GM12874 (cell line): ENCODE results near the gene CPSF3.

Source experiments
- TF ChIP-seq, protein P1 (sequence below): IDR thresholded peaks from 2 replicates; pipeline ENCODE4 v1.5.1; 2011; ENCODE audit warnings: low read depth, mild to moderate bottlenecking, control low read depth, low read length, moderate library complexity; ENCODE audit not compliant: insufficient read depth

The CPSF3 gene

DNA sequence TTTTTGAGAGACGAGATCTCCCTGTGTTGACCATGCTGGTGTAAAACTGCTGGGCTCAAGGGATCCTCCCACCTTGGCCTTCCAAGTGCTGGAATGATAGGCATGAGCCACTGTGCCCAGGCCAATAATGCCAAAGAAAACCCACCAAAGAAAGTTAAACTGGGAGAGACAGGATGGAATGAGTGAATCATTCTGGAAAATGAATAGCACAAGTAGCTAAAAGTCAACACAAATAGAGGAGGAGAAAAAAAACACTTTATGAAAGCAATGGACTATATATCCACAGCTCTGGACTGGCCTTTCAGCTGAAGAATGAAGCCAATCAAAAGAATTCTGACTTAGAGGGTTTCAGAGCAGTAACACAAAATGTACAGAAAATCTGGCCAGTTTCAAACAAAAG, 74.8 kb downstream of the CPSF3 start:
- TF ChIP-seq, protein P1, sequence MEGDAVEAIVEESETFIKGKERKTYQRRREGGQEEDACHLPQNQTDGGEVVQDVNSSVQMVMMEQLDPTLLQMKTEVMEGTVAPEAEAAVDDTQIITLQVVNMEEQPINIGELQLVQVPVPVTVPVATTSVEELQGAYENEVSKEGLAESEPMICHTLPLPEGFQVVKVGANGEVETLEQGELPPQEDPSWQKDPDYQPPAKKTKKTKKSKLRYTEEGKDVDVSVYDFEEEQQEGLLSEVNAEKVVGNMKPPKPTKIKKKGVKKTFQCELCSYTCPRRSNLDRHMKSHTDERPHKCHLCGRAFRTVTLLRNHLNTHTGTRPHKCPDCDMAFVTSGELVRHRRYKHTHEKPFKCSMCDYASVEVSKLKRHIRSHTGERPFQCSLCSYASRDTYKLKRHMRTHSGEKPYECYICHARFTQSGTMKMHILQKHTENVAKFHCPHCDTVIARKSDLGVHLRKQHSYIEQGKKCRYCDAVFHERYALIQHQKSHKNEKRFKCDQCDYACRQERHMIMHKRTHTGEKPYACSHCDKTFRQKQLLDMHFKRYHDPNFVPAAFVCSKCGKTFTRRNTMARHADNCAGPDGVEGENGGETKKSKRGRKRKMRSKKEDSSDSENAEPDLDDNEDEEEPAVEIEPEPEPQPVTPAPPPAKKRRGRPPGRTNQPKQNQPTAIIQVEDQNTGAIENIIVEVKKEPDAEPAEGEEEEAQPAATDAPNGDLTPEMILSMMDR, result no peak

- TF ChIP-seq, protein P1, result no peak
Observed at GRCh38 chr2:9508931-9509330, 85.5 kb downstream of the CPSF3 start.

- TF ChIP-seq, protein P1, result no peak
Observed at GRCh38 chr2:9517118-9517782, 93.8 kb downstream of the CPSF3 start.

DNA sequence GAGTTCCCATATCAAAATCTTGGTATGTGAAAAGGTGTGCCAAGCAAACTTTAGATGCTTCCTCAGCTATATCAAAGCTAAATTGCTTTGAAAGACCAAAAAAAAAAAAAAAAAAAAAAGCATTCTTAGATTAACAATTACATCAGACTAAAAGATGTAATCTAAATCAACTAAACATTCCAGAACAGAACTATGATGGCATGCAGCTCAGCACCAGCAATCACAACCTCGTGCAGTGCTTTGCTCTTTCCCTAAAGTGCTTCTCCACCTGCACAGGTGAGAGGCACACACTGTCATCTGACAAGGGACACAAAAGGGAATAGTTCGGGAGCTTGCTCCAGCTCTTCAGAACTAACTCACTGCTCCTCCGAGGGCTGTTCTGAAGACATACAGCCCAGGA, 94.7 kb downstream of the CPSF3 start:
- TF ChIP-seq, protein P1, result no peak

- TF ChIP-seq, protein P1, result no peak
Observed at GRCh38 chr2:9518780-9519179, 95.3 kb downstream of the CPSF3 start.

GRCh38 chr2:9519250-9519649, 95.8 kb downstream of the CPSF3 start:
- TF ChIP-seq, protein P1, result no peak
